B cell (primary cell): ENCODE data around the gene GPN1.

Source experiments
- CTCF ChIP-seq: fragments of 200-600 bp; IDR thresholded peaks from one replicate; pipeline ENCODE4 v1.8.0; 2022; ENCODE audit warnings: antibody characterized with exemption, mild to moderate bottlenecking
- EZH2 ChIP-seq: IDR thresholded peaks from 2 replicates; pipeline ENCODE4 v1.6.1; 2012; ENCODE audit warnings: borderline replicate concordance, low read depth, mild to moderate bottlenecking, moderate library complexity, low read length; ENCODE audit not compliant: insufficient read depth, poor library complexity, severe bottlenecking

- no peak for TF ChIP-seq CTCF
- TF ChIP-seq EZH2 = no peak
These were observed 13.5 kb upstream of the GPN1 start for GRCh38 chr2:27615316-27615715.
